SK-N-SH (cell line): ENCODE measurements around the gene OSBPL8. TPM values are rescaled to one million over a fixed set of nuclear protein-coding genes. Genes with fewer than 3 reads are reported as not detected.

Source experiments
- CTCF ChIA-PET: fragments of 300-600, 350-600 bp; formaldehyde crosslinking; extraction: SDS; loops from one replicate; lab custom pipeline; 2021; lab: Yijun Ruan, JAX
- POLR2A ChIA-PET: fragments of 350-600 bp; sonication (Branson Sonifier 250); formaldehyde crosslinking; extraction: SDS; loops from one replicate; lab custom pipeline; 2020; ENCODE audit warnings: antibody characterized with exemption, inconsistent platforms; lab: Yijun Ruan, JAX
- DNase-seq: peaks from one replicate; pipeline ENCODE4 v3.0.0; 2012
- H2AFZ ChIP-seq: fragments of 200-600 bp; sonication (generic); 2 replicates; pipeline ENCODE4 v1.8.1; 2016; ENCODE audit warnings: antibody characterized with exemption, mild to moderate bottlenecking, low read depth
- H3F3A ChIP-seq: fragments of 200-600 bp; sonication (generic); replicated peaks from 2 replicates; pipeline ENCODE3; 2016; ENCODE audit warnings: antibody characterized with exemption, mild to moderate bottlenecking; ENCODE audit not compliant: insufficient read depth
- H3K27ac ChIP-seq, 2 experiments: fragments of 200-500 bp in 1 of 2; fragments of 200-600 bp in 1 of 2; sonication (Bioruptor generic) in 1 of 2; sonication (generic), shearing (Covaris generic) in 1 of 2; 2 replicates each; pipeline versions ENCODE4 v1.5.1 to v1.6.1; 2014 to 2016; ENCODE audit warnings: low read depth in 2 of 2, inconsistent platforms in 1 of 2, low read length in 1 of 2, mild to moderate bottlenecking in 1 of 2, mixed read lengths in 1 of 2
- H3K27me3 ChIP-seq: fragments of 200-600 bp; sonication (generic), shearing (Covaris generic); 2 replicates; pipeline ENCODE4 v1.6.1; 2016; ENCODE audit warnings: mixed run types; ENCODE audit not compliant: insufficient read depth
- H3K36me3 ChIP-seq, 2 experiments: fragments of 200-500 bp in 1 of 2; fragments of 200-600 bp in 1 of 2; sonication (Bioruptor generic) in 1 of 2; sonication (generic) in 1 of 2; replicated peaks in 1 of 2; 2 replicates each; pipeline versions ENCODE3 to v1.5.1; 2014 to 2016; ENCODE audit warnings: low read length in 1 of 2, mild to moderate bottlenecking in 1 of 2; ENCODE audit not compliant: insufficient read depth in 2 of 2, control insufficient read depth in 1 of 2
- H3K4me1 ChIP-seq, 2 experiments: fragments of 200-500 bp in 1 of 2; fragments of 200-600 bp in 1 of 2; sonication (Bioruptor generic) in 1 of 2; sonication (generic), shearing (Covaris generic) in 1 of 2; 2 replicates each; pipeline versions ENCODE4 v1.5.1 to v1.6.1; 2014 to 2016; ENCODE audit warnings: low read depth in 1 of 2, low read length in 1 of 2, mixed run types in 1 of 2; ENCODE audit not compliant: insufficient read depth in 2 of 2, control insufficient read depth in 1 of 2
- H3K4me2 ChIP-seq: fragments of 200-600 bp; sonication (generic), shearing (Covaris generic); 2 replicates; pipeline ENCODE4 v1.6.1; 2017; ENCODE audit warnings: mixed run types
- H3K4me3 ChIP-seq, 2 experiments: fragments of 200-500 bp in 1 of 2; fragments of 200-600 bp in 1 of 2; sonication (Bioruptor generic) in 1 of 2; sonication (generic), shearing (Covaris generic) in 1 of 2; 2 replicates each; pipeline versions ENCODE4 v1.5.1 to v1.8.1; 2014 to 2016; ENCODE audit warnings: low read depth in 2 of 2, inconsistent platforms in 1 of 2, low read length in 1 of 2, mild to moderate bottlenecking in 1 of 2, mixed read lengths in 1 of 2, moderate library complexity in 1 of 2
- H3K79me2 ChIP-seq: fragments of 200-600 bp; sonication (generic); 2 replicates; pipeline ENCODE4 v1.8.1; 2017; ENCODE audit warnings: mild to moderate bottlenecking; ENCODE audit not compliant: insufficient read depth
- H3K9ac ChIP-seq: fragments of 200-600 bp; sonication (generic); 2 replicates; pipeline ENCODE4 v1.6.1; 2017; ENCODE audit warnings: mixed run types
- H3K9me2 ChIP-seq: fragments of 200-600 bp; sonication (generic); 2 replicates; pipeline ENCODE4 v1.6.1; 2017; ENCODE audit warnings: mixed run types
- H3K9me3 ChIP-seq: fragments of 200-600 bp; sonication (generic); 2 replicates; pipeline ENCODE4 v1.6.1; 2017; ENCODE audit warnings: mixed run types, mild to moderate bottlenecking, moderate library complexity
- H4K20me1 ChIP-seq: fragments of 200-600 bp; sonication (generic); 2 replicates; pipeline ENCODE4 v1.6.1; 2017; ENCODE audit warnings: mild to moderate bottlenecking, mixed run types; ENCODE audit not compliant: insufficient read depth
- CHD2 ChIP-seq: fragments of 150-350 bp; IDR thresholded peaks from 2 replicates; pipeline ENCODE4 v1.6.1; 2018; ENCODE audit warnings: low read length; ENCODE audit not compliant: partially characterized antibody
- CTCF ChIP-seq: fragments of 200-600 bp; sonication (generic); IDR thresholded peaks from 2 replicates; pipeline ENCODE4 v1.6.1; 2017; ENCODE audit warnings: antibody characterized with exemption, mild to moderate bottlenecking, moderate library complexity
- ELF1 ChIP-seq: IDR thresholded peaks from 2 replicates; pipeline ENCODE4 v1.4.0; 2012
- EP300 ChIP-seq, 2 experiments: IDR thresholded peaks; 2 replicates each; pipeline versions ENCODE4 v1.4.0 to v1.6.1; 2012; ENCODE audit warnings: borderline replicate concordance in 1 of 2, low read depth in 1 of 2, low read length in 1 of 2
- EZH2phosphoT487 ChIP-seq: fragments of 200-600 bp; sonication (generic); IDR thresholded peaks from 2 replicates; pipeline ENCODE4 v1.6.1; 2017; ENCODE audit warnings: low read depth, mixed run types, mild to moderate bottlenecking, antibody characterized with exemption, moderate library complexity, borderline replicate concordance
- FOSL2 ChIP-seq: IDR thresholded peaks from 2 replicates; pipeline ENCODE4 v1.4.0; 2012; ENCODE audit warnings: low read depth, mild to moderate bottlenecking, moderate library complexity, borderline replicate concordance
- FOXJ3 ChIP-seq: sonication (generic); formaldehyde crosslinking; IDR thresholded peaks from 2 replicates; pipeline ENCODE4 v1.5.1; 2020; ENCODE audit warnings: mild to moderate bottlenecking, missing genetic modification reagents
- FOXM1 ChIP-seq: IDR thresholded peaks from 2 replicates; pipeline ENCODE4 v1.4.0; 2012; ENCODE audit warnings: low read depth, mild to moderate bottlenecking
- MXI1 ChIP-seq: IDR thresholded peaks from 2 replicates; pipeline ENCODE4 v1.6.1; 2012; ENCODE audit warnings: mild to moderate bottlenecking, low read depth, low read length, improper control_type of control experiment
- NFIC ChIP-seq: IDR thresholded peaks from 2 replicates; pipeline ENCODE4 v1.4.0; 2012; ENCODE audit warnings: borderline replicate concordance
- NRF1 ChIP-seq: IDR thresholded peaks from 2 replicates; pipeline ENCODE4 v1.6.1; 2012; ENCODE audit warnings: low read depth, mild to moderate bottlenecking, low read length
- SIN3A ChIP-seq: IDR thresholded peaks from 2 replicates; pipeline ENCODE4 v1.6.1; 2012; ENCODE audit warnings: low read depth, mild to moderate bottlenecking, low read length, moderate library complexity, borderline replicate concordance
- SMC3 ChIP-seq: IDR thresholded peaks from 2 replicates; pipeline ENCODE4 v1.6.1; 2012; ENCODE audit warnings: low read depth, low read length, improper control_type of control experiment
- TCF12 ChIP-seq: IDR thresholded peaks from 2 replicates; pipeline ENCODE4 v1.4.0; 2012
- USF2 ChIP-seq: fragments of 150-350 bp; IDR thresholded peaks from 2 replicates; pipeline ENCODE4 v1.6.1; 2017; ENCODE audit warnings: antibody characterized with exemption, low read length, low read depth, borderline replicate concordance
- ZBTB33 ChIP-seq: IDR thresholded peaks from 2 replicates; pipeline ENCODE4 v1.4.0; 2012; ENCODE audit warnings: low read depth, borderline replicate concordance
- WGBS: methylation state at CpG from one replicate; pipeline ENCODE4 v1.1.6; 2017; ENCODE audit warnings: low lambda C conversion rate; 5-methylcytosine and 5-hydroxymethylcytosine counted together
- polyA plus RNA-seq, 3 experiments: library from polyadenylated mRNA; depleted of rRNA; stranded (reverse); fragments of >200 nt; gene quantifications; 2 replicates each; pipeline ENCODE4 v1.2.3, GENCODE V29; 2012

Gene OSBPL8
- polyA plus RNA-seq, 1 of the 3 experiments (the other 2 are of a cell fraction): 10.6 TPM

- TF ChIP-seq CHD2: no peak
- no peak for TF ChIP-seq ZBTB33
- no peak for TF ChIP-seq NFIC
- TF ChIP-seq FOXM1: no peak
- no peak for TF ChIP-seq ELF1
- TF ChIP-seq FOSL2: no peak
- TF ChIP-seq TCF12: no peak
- no peak for TF ChIP-seq USF2
- no peak for TF ChIP-seq CTCF
- TF ChIP-seq EZH2phosphoT487: no peak
- TF ChIP-seq SMC3: no peak
- TF ChIP-seq, all 33 proteins: peak for 0
- H3K79me2 ChIP-seq: no peaks in the 10 kb centered on the region
- WGBS: 100% methylated on average over 1 of the region's 1 CpG
- no peak overlapping the region for H3K4me2 ChIP-seq
- no peak overlapping the region for H2AFZ ChIP-seq
- peaks cover 51 to 62% of the 10 kb centered on the region in 2 experiments for H3K36me3 ChIP-seq
- no peak overlapping the region for H3K27ac ChIP-seq
- H3K4me3 ChIP-seq: no peak overlapping the region
- no peaks in the 10 kb centered on the region for H4K20me1 ChIP-seq
- POLR2A ChIA-PET: no interaction called here
- H3F3A ChIP-seq: peaks cover 15% of the 10 kb centered on the region
- no peaks in the 10 kb centered on the region for H3K9me3 ChIP-seq
- no peaks in the 10 kb centered on the region for H3K9me2 ChIP-seq
- DNase-seq: no peak
- no peaks in the 10 kb centered on the region for H3K27me3 ChIP-seq
- H3K9ac ChIP-seq: no peak overlapping the region
- H3K4me1 ChIP-seq: no peaks in the 10 kb centered on the region
- CTCF ChIA-PET: no interaction called here
These were observed 168.1 kb downstream of the OSBPL8 start for GRCh38 chr12:76391461-76391860.

GRCh38 chr12:76387614-76388013 lies 172.0 kb downstream of the OSBPL8 start:
- no peak overlapping the region for H3K4me2 ChIP-seq
- no peaks in the 10 kb centered on the region for H3K9me3 ChIP-seq
- TF ChIP-seq FOXM1: no peak
- TF ChIP-seq EP300 (IDR thresholded peaks at IDR 0.05; ENCODE audit: borderline replicate concordance in 1 of 2, low read depth in 1 of 2, low read length in 1 of 2): no peak
- no peak for TF ChIP-seq NRF1
- no peak for TF ChIP-seq FOXJ3 (CRISPR knock-in tag)
- TF ChIP-seq USF2: no peak
- TF ChIP-seq MXI1: no peak
- no peak for TF ChIP-seq FOSL2
- no peak for TF ChIP-seq CHD2
- no peak for TF ChIP-seq ZBTB33
- TF ChIP-seq SIN3A: no peak
- TF ChIP-seq, all 33 proteins: peak for 0
- H3K27me3 ChIP-seq: no peaks in the 10 kb centered on the region
- no peak overlapping the region for H3K4me3 ChIP-seq
- CTCF ChIA-PET: interaction anchor here (1.4 kb wide), 1 partner anchor 199 kb away, joined by 3 read pairs; no protein-coding TSS in a partner anchor
- no peaks in the 10 kb centered on the region for H3K4me1 ChIP-seq
- H3K79me2 ChIP-seq: no peaks in the 10 kb centered on the region
- DNase-seq: no peak
- H2AFZ ChIP-seq: no peak overlapping the region
- no peaks in the 10 kb centered on the region for H4K20me1 ChIP-seq
- WGBS: 88% methylated on average over 2 of the region's 2 CpGs
- H3K27ac ChIP-seq: no peak overlapping the region
- POLR2A ChIA-PET: no interaction called here
- H3K9me2 ChIP-seq: no peaks in the 10 kb centered on the region
- peaks cover 65 to 66% of the 10 kb centered on the region in 2 experiments for H3K36me3 ChIP-seq
- H3F3A ChIP-seq: peaks cover 4% of the 10 kb centered on the region
- no peak overlapping the region for H3K9ac ChIP-seq
